Erythroblast (primary cell): ENCODE results near the gene TLX3.

ENCODE experiments used
- GATA1 ChIP-seq: IDR thresholded peaks from 2 replicates; pipeline ENCODE4 v1.6.1; 2011; ENCODE audit warnings: low read depth, mild to moderate bottlenecking, control low read depth, low read length, moderate library complexity
- POLR2A ChIP-seq: IDR thresholded peaks from 2 replicates; pipeline ENCODE4 v1.6.1; 2011; ENCODE audit warnings: mild to moderate bottlenecking, low read length

GRCh38 chr5:171272996-171273970 lies 35.8 kb upstream of the TLX3 start:
- no peak for TF ChIP-seq POLR2A
- no peak for TF ChIP-seq GATA1
